Endothelial cell (in vitro differentiated cells): ENCODE results near the gene PID1. TPM values are rescaled to one million over a fixed set of nuclear protein-coding genes. Genes with fewer than 3 reads are reported as not detected.

ENCODE experiments used
- DNase-seq: peaks from one replicate; pipeline ENCODE4 v3.0.0; 2021; ENCODE audit warnings: low spot score
- H3K27ac Mint-ChIP-seq: one replicate; pipeline ENCODE4 v1.8.0; 2021; ENCODE audit warnings: mixed read lengths, inconsistent platforms; ENCODE audit not compliant: unreplicated experiment
- H3K27me3 Mint-ChIP-seq: one replicate; pipeline ENCODE4 v1.8.0; 2021; ENCODE audit warnings: mild to moderate bottlenecking, moderate library complexity, mixed read lengths, inconsistent platforms; ENCODE audit not compliant: unreplicated experiment
- H3K36me3 Mint-ChIP-seq: one replicate; pipeline ENCODE4 v1.8.0; 2021; ENCODE audit warnings: mild to moderate bottlenecking, low read depth, mixed read lengths, inconsistent platforms; ENCODE audit not compliant: unreplicated experiment
- H3K4me1 Mint-ChIP-seq: one replicate; pipeline ENCODE4 v1.8.0; 2021; ENCODE audit warnings: mild to moderate bottlenecking, mixed read lengths, inconsistent platforms; ENCODE audit not compliant: unreplicated experiment
- H3K4me3 Mint-ChIP-seq: one replicate; pipeline ENCODE4 v1.8.0; 2021; ENCODE audit warnings: mild to moderate bottlenecking, mixed read lengths, inconsistent platforms; ENCODE audit not compliant: unreplicated experiment
- H3K9me3 Mint-ChIP-seq: one replicate; pipeline ENCODE4 v1.8.0; 2021; ENCODE audit warnings: mixed read lengths, inconsistent platforms; ENCODE audit not compliant: unreplicated experiment
- CTCF ChIP-seq: fragments of 200-600 bp; sonication (generic); IDR thresholded peaks from one replicate; pipeline ENCODE4 v1.5.0; 2021; ENCODE audit warnings: antibody characterized with exemption; ENCODE audit not compliant: unreplicated experiment
- total RNA-seq: library from RNA; stranded (reverse); fragmentation: NEBNext Ultra II Directional; extraction: Animal tissue kit (Norgen Biotek cat#: 25700); gene quantifications from one replicate; pipeline ENCODE4 v1.2.1, GENCODE V29; 2021; ENCODE audit not compliant: unreplicated experiment

The PID1 gene
- total RNA-seq, 1 donor from 2014 or later: not detected

GRCh38 chr2:229265727-229266126 lies 5.4 kb downstream of the PID1 start:
- no peak for TF ChIP-seq CTCF
- DNase-seq: no peak
- no peaks in the 10 kb centered on the region for H3K9me3 Mint-ChIP-seq
- peaks cover 3% of the 10 kb centered on the region for H3K27me3 Mint-ChIP-seq
- no peaks in the 10 kb centered on the region for H3K4me1 Mint-ChIP-seq
- H3K27ac Mint-ChIP-seq: no peak overlapping the region
- no peaks in the 10 kb centered on the region for H3K36me3 Mint-ChIP-seq
- H3K4me3 Mint-ChIP-seq: no peak overlapping the region

GRCh38 chr2:229261599-229261998 lies 9.5 kb downstream of the PID1 start:
- no peaks in the 10 kb centered on the region for H3K36me3 Mint-ChIP-seq
- H3K4me3 Mint-ChIP-seq: no peak overlapping the region
- no peak for DNase-seq
- H3K27me3 Mint-ChIP-seq: peaks cover 2% of the 10 kb centered on the region
- no peak overlapping the region for H3K27ac Mint-ChIP-seq
- H3K9me3 Mint-ChIP-seq: no peaks in the 10 kb centered on the region
- TF ChIP-seq CTCF: no peak
- H3K4me1 Mint-ChIP-seq: no peaks in the 10 kb centered on the region

- Mint-ChIP-seq H3K9me3 (no peaks in the 10 kb centered on the region), H3K4me3 (no peak overlapping the region), H3K36me3 (no peaks in the 10 kb centered on the region), H3K27ac (no peak overlapping the region), H3K27me3 (peaks cover 2% of the 10 kb centered on the region), H3K4me1 (no peaks in the 10 kb centered on the region)
- no peak for DNase-seq
- TF ChIP-seq CTCF: no peak
These were observed 10.0 kb downstream of the PID1 start for GRCh38 chr2:229261076-229261475.

- H3K27ac Mint-ChIP-seq: no peak overlapping the region
- no peak overlapping the region for H3K4me3 Mint-ChIP-seq
- H3K4me1 Mint-ChIP-seq: no peaks in the 10 kb centered on the region
- no peaks in the 10 kb centered on the region for H3K9me3 Mint-ChIP-seq
- TF ChIP-seq CTCF: no peak
- H3K36me3 Mint-ChIP-seq: no peaks in the 10 kb centered on the region
- H3K27me3 Mint-ChIP-seq: peaks cover 2% of the 10 kb centered on the region
- no peak for DNase-seq
These were observed 13.1 kb downstream of the PID1 start for GRCh38 chr2:229257985-229258384.

- H3K9me3 Mint-ChIP-seq: no peaks in the 10 kb centered on the region
- no peak for DNase-seq
- H3K27ac Mint-ChIP-seq: no peak overlapping the region
- TF ChIP-seq CTCF: no peak
- no peaks in the 10 kb centered on the region for H3K36me3 Mint-ChIP-seq
- peaks cover 2% of the 10 kb centered on the region for H3K27me3 Mint-ChIP-seq
- no peak overlapping the region for H3K4me3 Mint-ChIP-seq
- H3K4me1 Mint-ChIP-seq: no peaks in the 10 kb centered on the region
These were observed 14.7 kb downstream of the PID1 start for GRCh38 chr2:229256376-229256775.
